H1 (cell line): Measurements from ENCODE around the gene NPTN. TPM values are rescaled to one million over a fixed set of nuclear protein-coding genes. Genes with fewer than 3 reads are reported as not detected.

Source experiments
- EP300 ChIP-seq, 2 experiments: IDR thresholded peaks; 1 replicate in 1 of 2; 2 replicates in 1 of 2; pipeline ENCODE4 v1.6.1; 2011 to 2012; ENCODE audit warnings: low read depth in 2 of 2, low read length in 2 of 2, mild to moderate bottlenecking in 2 of 2, borderline replicate concordance in 1 of 2, inconsistent platforms in 1 of 2, moderate library complexity in 1 of 2
- MAFK ChIP-seq: IDR thresholded peaks from 2 replicates; pipeline ENCODE4 v1.6.1; 2012; ENCODE audit warnings: low read depth, mild to moderate bottlenecking, improper control_type of control experiment, low read length
- NANOG ChIP-seq: IDR thresholded peaks from 2 replicates; pipeline ENCODE4 v1.6.1; 2011; ENCODE audit warnings: low read length, low read depth, mild to moderate bottlenecking, inconsistent platforms; ENCODE audit not compliant: insufficient read depth, poor library complexity, severe bottlenecking
- SRF ChIP-seq: IDR thresholded peaks from 2 replicates; pipeline ENCODE4 v1.6.1; 2011; ENCODE audit warnings: mild to moderate bottlenecking, low read depth, low read length, moderate library complexity
- TEAD4 ChIP-seq: IDR thresholded peaks from 2 replicates; pipeline ENCODE4 v1.6.1; 2012; ENCODE audit warnings: low read depth, low read length, inconsistent platforms, mixed read lengths
- polyA plus RNA-seq, 7 experiments: library from polyadenylated mRNA; depleted of rRNA in 3 of 7; stranded (reverse) in 5 of 7; unstranded in 2 of 7; fragments of >200 nt in 5 of 7; fragments of 200-250 nt in 2 of 7; gene quantifications; 1 replicate in 5 of 7; 2 replicates in 1 of 7; 4 replicates in 1 of 7; pipeline versions ENCODE4 v1.2.1 to v1.2.3, GENCODE V29; 2011 to 2013; ENCODE audit warnings: missing spikeins in 2 of 7, mixed read lengths in 2 of 7
- total RNA-seq: library from RNA; stranded (reverse); fragmentation: NEBNext Ultra II Directional; extraction: Animal tissue kit (Norgen Biotek cat#: 25700); gene quantifications from 2 replicates; pipeline ENCODE4 v1.2.1, GENCODE V29; 2021

The NPTN gene
- total and polyA plus RNA-seq, 2 of the 8 experiments (the other 6 are each of a cell fraction or from before 2014, with no cell fraction given): 67.0 to 113 TPM

- TF ChIP-seq TEAD4: no peak
- no peak for TF ChIP-seq SRF
- no peak for TF ChIP-seq EP300 (IDR thresholded peaks at IDR 0.05; ENCODE audit: borderline replicate concordance in 1 of 2, low read depth in 2 of 2, low read length in 2 of 2)
- TF ChIP-seq NANOG: no peak
- TF ChIP-seq MAFK: no peak
Measured at GRCh38 chr15:73633991-73634495, 854 bp upstream of the NPTN start (continued).
